Activated T-cell treated with anti-CD3 and anti-CD28 coated beads, Interleukin-2, amount 50 U/mL, for 1 hour (primary cell): ENCODE measurements around the gene ARL4A.
"Not testable (repeated sequence)": the region's sequence is repeated elsewhere in the genome, so short reads cannot be mapped to it uniquely, and the experiment has no call there.

Source experiments
- DNase-seq: peaks from one replicate; pipeline ENCODE4 v3.0.0-alpha.2; 2020

Gene ARL4A

GRCh38 chr7:12670000-12670729 lies 17.3 kb upstream of the ARL4A start:
- DNase-seq, result no peak

GRCh38 chr7:12670743-12671520 lies 16.5 kb upstream of the ARL4A start:
- DNase-seq, result no peak

GRCh38 chr7:12673436-12673835 lies 14.0 kb upstream of the ARL4A start:
- not testable (repeated sequence) for DNase-seq

- DNase-seq, result no peak
These were observed 13.4 kb upstream of the ARL4A start for GRCh38 chr7:12674053-12674452.

GRCh38 chr7:12674861-12675260 lies 12.6 kb upstream of the ARL4A start:
- no peak for DNase-seq

GRCh38 chr7:12683678-12684585 lies 3.5 kb upstream of the ARL4A start:
- DNase-seq, result no peak

GRCh38 chr7:12684733-12685132 lies 2.7 kb upstream of the ARL4A start:
- no peak for DNase-seq

GRCh38 chr7:12685550-12685949 lies 1.9 kb upstream of the ARL4A start:
- DNase-seq, result peak; percentile 29

GRCh38 chr7:12686234-12686890 lies 1.1 kb upstream of the ARL4A start:
- DNase-seq, result peak; percentile 99

GRCh38 chr7:12687718-12688171 lies 312 bp downstream of the ARL4A start:
- no peak for DNase-seq

- not testable (repeated sequence) for DNase-seq
These were observed 1.2 kb downstream of the ARL4A start for GRCh38 chr7:12688485-12689170.

GRCh38 chr7:12689451-12689850 lies 2.0 kb downstream of the ARL4A start:
- DNase-seq, result no peak

GRCh38 chr7:12690041-12690878 lies 2.8 kb downstream of the ARL4A start:
- DNase-seq, result no peak

- DNase-seq, result not testable (repeated sequence)
These were observed 4.0 kb downstream of the ARL4A start for GRCh38 chr7:12691388-12691787.

- DNase-seq, result no peak
These were observed 4.6 kb downstream of the ARL4A start for GRCh38 chr7:12692035-12692434.

GRCh38 chr7:12692479-12693259 lies 5.2 kb downstream of the ARL4A start:
- no peak for DNase-seq

GRCh38 chr7:12694817-12695216 lies 7.4 kb downstream of the ARL4A start:
- no peak for DNase-seq

GRCh38 chr7:12695965-12696364 lies 8.5 kb downstream of the ARL4A start:
- no peak for DNase-seq

GRCh38 chr7:12699299-12699698 lies 11.9 kb downstream of the ARL4A start:
- DNase-seq, result no peak

- DNase-seq, result no peak
These were observed 14.0 kb downstream of the ARL4A start for GRCh38 chr7:12701433-12701832.
